ENCODE measurements around the gene NDST3.

DNA sequence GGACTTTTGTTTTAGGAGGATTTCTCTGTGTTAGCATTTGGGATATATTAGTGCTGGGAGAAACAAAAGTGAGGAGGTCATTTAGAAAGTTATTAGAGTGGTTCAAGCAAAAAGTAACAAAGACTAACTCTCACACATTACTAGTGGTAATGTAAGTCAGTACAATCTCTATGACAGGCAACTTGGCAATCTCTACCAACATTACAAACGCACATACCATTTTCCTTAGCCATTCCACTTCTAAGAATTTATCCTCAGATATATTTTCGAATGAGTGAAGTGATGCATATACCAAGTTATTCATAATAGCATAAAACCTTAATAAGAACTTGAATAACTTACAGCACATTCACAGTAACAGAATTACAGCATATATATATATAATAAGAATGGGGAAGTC, 172.3 kb downstream of the NDST3 start:
- TF ChIP-seq, protein P1, sequence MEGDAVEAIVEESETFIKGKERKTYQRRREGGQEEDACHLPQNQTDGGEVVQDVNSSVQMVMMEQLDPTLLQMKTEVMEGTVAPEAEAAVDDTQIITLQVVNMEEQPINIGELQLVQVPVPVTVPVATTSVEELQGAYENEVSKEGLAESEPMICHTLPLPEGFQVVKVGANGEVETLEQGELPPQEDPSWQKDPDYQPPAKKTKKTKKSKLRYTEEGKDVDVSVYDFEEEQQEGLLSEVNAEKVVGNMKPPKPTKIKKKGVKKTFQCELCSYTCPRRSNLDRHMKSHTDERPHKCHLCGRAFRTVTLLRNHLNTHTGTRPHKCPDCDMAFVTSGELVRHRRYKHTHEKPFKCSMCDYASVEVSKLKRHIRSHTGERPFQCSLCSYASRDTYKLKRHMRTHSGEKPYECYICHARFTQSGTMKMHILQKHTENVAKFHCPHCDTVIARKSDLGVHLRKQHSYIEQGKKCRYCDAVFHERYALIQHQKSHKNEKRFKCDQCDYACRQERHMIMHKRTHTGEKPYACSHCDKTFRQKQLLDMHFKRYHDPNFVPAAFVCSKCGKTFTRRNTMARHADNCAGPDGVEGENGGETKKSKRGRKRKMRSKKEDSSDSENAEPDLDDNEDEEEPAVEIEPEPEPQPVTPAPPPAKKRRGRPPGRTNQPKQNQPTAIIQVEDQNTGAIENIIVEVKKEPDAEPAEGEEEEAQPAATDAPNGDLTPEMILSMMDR (IDR thresholded peaks at IDR 0.05) = no peak
- TF ChIP-seq POLR2A (IDR thresholded peaks at IDR 0.05) = no peak

Data from adrenal gland (tissue), 5 donors.